ENCODE data around the gene TMEM106C.
A peak's percentile ranks its signal among the peaks of the same experiment; 100 is the strongest.
"Not testable (repeated sequence)": the region's sequence is repeated elsewhere in the genome, so short reads cannot be mapped to it uniquely, and the experiment has no call there.

TMEM106C gene

DNA sequence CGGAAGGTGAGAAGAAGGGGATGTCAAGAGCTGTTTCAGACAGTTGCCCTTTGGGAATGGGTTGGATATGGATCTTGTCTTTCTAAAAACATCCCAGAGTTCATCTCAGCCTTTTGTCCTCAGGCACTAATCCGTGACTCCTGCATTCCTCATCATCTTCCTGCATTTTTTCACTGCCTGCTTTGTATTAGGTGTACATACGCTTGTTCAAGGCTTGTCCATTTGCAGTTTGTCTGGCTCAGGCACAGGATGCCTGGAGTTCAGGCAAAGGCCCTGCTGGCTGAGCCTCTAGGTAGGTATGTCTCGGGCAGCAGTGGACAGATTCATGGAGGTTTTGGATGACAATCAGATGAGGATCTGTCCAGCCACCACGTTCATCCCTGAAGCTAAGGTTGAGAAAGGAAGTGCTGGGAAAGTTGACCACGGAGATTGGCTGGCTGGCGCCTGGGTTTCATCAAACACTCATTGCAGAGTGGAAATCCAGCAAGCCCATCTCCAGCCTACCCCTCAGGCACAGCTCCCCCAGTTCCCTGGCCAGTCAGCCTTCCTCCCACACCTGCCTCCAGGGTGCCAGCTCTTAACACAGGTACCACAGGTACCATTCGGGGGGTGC, 12.4 kb upstream of the TMEM106C start:
- DNase-seq, result no peak

DNA sequence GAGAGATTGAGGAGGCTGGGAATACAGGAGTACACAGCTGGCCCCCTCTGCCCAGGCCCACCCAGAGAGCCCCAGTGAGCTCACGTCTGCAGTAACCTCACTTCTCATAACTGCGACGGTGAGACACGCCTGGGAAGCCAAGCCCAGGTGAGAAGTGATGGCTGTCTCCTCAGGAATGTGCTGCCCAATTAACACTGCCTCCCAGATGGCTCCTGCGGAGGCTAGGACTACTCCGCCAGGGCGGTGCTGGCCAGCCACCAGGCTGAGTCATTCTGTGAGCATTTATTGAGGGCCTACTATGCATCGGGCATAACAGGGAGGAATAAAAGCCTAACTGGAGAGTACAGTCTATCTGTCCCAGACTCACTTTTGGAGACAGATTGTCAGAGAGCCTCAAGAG, 9.3 kb upstream of the TMEM106C start:
- no peak for DNase-seq

DNA sequence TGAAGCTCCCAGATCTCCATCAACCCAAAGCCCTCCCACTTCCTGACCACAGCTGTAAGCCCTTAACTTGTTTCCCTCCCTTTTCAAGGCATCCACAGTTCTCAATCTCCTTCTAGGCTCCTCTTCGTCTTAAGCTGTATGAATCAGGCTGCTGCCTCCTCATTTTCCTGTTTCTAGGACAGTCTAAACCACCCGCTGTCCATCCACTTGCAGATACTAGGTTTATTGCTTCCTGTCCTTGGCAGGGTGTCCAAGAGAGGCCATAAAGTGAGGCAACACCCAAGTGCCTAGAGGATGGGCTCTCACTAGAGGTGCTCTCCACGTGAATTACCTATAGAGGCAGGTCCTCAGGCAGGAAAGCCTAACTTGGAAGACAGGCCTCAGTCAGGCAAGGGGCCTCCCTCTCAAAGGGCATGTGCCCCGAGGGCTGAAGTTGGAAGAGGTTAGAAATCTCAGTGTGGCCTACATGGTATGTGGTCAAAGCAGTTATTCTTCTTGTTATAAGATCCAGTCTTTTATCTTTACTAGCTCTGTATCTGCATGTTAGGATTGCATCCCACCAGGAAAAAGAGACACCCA, 8.8 kb upstream of the TMEM106C start:
- no peak for DNase-seq

DNA sequence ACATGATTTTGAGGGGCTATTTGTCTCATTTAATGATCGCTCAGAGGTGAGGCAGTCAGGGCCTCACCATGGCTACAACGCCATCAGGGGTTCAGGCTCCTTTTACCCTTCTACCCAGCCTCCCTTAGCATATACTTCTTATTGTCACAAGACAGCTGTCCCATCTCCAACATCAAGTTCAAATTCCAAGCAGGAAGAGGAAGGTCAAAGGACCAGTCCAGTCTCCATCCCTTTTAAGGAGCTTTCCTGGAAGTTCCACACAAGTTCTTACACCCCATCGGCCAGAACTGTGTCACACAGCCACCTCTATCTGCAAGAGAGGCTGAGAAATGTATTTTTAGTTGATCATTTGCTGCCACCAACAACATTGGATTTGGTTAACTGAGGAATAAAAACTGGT, 8.3 kb upstream of the TMEM106C start:
- no peak for DNase-seq

DNA sequence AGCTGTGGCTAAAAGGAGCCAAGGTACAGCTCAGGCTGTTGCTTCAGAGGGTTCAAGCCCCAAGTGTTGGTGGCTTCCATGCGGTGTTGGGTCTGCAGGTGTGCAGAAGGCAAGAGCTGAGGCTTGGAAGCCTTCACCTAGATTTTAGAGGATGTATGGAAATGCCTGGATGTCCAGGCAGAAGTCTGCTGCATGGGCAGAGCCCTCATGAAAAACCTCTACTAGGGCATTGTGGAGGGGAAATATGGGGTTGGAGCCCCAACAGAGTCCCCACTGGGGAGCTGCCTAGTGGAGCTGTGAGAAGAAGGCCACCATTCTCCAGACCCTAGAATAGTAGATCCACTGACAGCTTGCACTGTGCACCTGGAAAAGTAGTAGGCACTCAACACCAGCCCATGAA, 5.7 kb upstream of the TMEM106C start:
- DNase-seq, result not testable (repeated sequence)

DNA sequence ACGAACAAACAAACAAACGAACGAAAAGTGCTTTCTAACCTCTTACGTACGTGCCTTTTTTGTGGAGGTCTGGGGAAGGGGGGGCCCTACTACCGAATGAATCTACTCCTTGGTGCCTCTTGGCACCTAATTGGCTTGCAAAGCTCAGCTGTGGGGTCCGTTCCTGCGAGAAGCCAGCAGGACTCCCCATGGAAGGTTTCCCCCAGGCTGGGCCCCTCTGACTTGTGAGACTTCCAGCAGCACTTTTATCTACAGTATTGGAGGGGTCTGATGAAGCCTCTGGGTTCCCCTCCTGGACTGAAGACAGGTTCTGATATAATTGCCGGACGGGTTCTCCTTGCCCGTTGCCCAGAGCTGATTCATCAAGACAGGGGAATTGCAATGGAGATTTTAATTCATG, 1.2 kb upstream of the TMEM106C start:
- DNase-seq, result no peak

DNA sequence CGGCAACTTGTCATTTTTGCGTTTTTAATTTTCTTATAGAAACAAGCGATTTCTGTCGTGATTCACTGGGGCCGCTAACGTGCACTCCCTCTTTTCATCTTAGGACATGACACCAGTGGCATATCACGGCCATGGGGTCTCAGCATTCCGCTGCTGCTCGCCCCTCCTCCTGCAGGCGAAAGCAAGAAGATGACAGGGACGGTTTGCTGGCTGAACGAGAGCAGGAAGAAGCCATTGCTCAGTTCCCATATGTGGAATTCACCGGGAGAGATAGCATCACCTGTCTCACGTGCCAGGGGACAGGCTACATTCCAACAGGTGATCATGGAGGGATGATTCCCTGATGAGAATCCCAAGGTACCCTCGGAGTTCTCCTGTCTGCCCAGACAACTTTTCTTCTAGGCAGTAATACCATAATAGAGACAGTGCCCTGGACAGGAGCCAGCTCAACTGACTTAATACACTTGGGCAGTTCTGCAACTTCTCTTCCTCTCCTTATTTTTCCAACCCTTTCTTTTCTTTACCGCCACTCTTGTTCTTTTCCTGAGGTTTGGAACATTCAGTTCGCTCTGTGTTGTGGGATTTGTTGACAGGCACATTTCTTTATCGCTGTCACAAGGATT, 821 bp downstream of the TMEM106C start:
- DNase-seq, result peak in 1 of 2 donors; percentile 10

DNA sequence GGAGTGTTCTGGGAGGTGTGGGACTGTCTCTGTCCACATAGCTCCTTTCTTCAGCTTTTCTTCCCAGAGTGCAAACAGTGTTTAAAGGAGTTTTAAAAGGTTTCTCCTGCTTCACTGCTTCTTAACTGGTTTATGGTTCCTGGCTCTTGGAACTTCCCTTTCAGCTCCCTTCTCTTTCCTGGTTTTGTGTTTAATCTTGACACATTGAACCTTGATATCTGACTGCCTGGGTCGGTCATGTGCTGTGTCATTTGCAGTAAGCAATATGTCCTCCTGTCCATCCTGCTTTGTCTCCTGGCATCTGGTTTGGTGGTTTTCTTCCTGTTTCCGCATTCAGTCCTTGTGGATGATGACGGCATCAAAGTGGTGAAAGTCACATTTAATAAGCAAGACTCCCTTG, 2.2 kb downstream of the TMEM106C start:
- no peak for DNase-seq

DNA sequence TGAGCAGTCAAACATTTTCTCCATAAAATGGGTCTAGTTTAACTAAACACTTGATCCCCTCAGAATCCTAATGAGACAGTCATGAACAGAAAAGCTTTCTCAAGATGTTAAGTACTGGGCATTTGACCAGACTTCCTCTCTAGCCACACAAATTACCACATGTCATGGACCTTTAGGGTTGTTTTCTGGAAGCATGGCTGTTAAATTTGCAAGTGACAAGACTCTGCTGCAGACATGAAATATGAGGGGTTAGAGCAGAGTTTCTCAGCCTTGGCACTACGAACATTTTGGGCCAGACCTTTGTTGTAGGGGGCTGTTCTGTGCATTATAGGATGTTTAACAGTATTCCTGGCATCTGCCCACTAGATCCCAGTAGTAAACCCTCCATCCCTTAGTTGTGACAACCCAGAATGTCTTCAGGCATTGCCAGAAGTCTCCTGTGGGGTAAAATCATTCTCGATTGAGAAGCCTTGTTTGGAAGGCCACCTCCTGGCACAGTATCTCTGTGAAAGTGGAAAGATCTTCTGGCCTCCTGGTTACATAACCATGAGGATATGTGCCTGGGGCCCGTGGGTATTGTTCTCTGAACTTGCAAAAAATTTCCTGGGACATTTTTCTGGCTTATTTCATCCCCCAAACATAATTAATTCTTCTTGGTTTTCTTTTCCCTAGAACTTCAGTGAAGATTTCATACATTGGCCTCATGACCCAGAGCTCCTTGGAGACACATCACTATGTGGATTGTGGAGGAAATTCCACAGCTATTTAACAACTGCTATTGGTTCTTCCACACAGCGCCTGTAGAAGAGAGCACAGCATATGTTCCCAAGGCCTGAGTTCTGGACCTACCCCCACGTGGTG, 4.3 kb downstream of the TMEM106C start:
- DNase-seq, result no peak

DNA sequence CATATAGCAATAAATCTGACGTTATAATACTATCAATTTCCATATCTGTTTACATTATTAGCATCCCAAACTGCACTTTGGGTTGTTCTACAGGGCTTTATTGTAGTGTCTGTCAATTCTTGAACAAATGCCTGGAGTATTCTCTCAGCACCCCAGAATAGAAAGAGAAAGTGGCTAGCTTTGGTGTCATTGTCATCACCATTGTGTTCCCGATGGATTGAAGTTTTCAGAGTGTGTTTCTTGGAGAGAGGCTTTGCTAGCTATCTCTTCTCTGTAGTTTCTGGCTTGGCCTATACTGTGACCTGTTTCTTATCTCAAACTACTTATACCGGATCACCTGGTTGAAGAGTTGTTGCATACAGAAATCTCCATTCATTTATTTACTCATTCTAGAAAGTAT, 6.4 kb downstream of the TMEM106C start:
- no peak for DNase-seq

DNA sequence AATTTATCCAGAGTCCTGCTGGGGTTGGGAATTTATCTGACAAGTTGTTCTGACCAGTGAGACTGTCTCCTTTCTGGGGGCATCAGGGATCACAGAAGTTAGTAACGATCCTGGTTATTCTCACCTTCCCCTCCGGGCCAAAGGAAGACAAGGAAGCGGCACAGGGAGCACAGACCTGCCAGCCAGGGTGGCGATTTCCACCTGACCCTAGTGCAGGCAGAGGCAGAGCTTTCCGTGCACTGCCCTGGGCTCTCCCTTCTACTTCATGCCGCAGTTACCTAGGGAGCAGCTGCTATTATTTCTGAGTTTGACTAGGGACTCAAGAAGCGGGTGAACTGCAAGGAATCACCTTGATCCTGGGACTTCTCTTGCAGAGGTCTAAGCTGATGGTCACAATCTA, 7.4 kb downstream of the TMEM106C start:
- no peak for DNase-seq

DNA sequence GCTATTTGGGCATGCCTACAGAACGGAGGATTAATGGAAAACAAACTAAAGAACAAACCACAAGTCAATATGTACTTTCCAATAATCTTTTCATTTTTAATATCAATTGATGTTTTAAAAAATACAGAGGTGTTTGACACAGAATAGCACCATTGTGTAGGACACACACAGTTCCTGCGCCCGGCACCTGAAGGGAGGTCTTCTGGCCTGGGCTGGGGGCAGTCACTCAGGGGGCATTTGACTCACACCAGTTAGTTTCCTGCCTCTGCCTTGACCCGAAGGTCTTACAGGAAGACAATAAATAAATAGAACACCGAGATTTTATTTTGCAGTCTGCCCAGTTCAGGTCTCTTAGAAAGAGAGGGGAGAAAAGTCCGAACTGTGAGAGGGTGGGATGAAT, 9.5 kb downstream of the TMEM106C start:
- no peak for DNase-seq

DNA sequence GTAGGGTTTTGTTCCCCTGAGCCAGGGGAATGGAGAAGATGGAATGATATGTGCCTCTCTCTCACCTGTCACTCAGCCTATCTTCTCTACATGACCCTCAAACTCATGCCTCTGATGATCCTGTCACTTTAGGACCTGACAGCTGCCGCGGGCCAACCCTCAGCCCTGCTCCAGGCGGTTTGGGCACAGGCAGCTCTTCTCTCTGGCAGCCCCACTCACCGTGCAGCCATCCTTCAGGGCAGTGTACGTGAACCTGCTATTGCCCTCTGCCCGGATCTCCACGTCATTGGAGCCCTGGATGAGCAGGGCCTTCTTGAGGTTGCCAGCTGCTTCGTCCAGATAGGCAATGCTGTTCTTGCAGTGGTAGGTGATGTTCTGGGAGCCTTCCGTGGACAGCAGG, 10.5 kb downstream of the TMEM106C start:
- no peak for DNase-seq

DNA sequence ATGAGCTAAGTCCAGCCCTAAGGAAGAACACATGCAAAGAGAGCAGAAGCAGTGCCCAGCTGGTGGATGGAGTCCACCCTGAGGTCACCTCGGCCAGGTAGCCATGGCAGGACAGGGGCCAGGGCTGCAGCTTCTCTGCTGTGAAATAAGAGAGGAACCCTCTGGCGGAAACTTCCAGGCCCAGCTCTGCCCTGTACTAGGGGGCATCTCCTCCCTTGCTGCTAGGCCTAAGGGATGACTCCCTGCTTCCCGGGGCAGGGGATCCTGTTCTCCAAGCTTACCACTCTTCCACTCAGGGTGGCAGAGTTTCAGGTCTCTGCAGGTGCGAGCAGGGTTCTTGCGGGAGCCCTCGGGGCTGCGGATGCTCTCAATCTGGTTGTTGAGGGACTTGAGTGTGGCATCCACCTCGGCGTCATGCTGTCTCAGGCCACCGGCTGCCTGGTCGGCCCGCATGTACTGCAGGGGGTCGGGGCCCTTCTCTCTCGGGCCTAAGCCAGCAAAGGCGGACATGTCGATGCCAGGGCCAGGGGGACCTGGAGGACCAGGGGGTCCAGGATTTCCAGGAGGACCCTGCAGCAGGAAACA, 11.7 kb downstream of the TMEM106C start:
- no peak for DNase-seq

DNA sequence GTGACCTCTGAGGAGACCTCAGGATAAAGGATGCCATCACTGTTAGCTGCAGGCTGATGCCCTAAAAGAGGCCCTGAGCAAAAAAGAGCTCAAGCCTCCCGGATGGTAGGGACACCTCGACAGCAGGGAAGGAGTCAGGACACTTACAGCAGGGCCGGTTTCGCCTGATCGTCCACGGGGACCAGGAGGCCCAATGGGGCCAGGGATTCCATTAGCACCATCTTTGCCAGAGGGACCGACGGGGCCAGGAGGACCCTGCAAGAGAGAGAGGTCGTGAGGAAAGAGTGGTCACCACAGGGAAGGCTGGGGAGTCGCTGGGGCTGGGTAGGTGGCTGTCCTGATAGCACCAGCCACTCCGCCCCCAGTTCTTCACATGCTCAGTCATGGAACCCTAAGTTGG, 12.4 kb downstream of the TMEM106C start:
- DNase-seq, result no peak

DNA sequence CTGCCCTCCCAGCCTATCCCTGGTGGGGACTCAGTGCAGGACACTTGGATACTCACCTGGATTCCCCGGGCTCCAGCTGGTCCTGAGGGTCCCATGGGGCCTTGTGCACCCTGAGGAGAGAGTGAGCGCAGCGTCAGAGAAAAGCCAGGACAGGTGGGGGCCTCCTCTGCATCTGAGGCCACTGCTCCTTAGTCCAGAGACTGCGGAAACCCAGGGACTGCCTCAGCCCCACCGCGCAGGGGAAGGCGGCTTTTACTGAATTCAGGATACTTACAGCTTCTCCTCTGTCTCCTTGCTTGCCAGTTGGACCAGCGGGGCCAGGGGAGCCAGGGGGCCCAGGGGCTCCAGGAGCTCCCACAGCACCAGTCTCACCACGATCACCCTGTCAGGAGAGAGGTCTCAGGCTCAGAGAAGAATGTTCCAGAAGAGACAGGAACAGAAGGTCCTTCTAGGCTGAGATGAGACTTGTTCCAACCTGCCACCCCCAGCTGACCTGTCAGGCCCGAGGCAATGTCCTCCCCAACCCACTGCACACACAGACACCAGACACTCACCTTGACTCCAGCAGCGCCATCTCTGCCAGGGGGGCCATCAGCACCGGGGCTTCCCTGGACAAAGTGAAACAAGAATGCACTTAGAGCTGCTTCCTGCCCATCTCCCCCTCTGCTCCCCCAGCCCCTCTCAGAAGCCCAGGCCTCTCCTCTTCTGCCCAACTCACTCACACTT, 13.8 kb downstream of the TMEM106C start:
- no peak for DNase-seq

DNA sequence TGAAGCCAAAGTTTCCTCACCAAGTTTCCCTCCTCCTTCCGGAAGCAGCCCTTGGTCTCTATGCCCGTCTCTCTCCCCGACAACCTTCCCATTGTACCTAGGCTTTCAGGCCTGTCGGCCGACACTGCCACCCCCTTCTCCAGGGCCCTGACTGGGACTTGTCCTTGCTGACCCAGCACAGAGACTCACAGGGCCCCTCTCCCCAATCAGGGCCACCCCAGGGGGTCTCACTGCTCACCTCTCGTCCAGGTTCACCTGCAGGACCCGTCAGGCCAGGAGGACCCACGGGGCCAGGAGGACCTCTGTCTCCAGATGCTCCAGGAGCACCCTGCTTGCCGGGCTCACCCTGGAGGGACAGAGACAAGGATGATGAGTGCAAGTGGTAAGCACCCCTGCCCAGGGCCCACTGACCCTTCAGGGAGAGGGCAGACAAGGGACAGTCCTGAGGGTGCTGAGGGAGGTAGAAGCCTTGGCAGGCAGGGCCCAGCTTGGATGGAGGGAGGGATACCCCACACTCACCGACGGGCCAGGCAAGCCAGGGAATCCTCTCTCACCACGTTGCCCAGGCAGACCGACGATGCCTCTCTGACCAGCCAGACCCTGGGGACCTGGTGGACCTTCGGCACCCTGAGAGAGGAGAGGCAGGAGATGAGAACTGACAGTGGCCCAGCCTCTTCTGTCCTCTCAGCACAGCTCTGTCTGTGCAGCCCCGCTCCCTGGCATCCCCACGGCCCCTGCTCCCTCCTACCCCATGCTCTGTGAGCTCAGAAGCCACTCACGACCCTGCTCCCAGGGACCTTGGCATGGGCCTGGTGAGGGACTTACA, 14.6 kb downstream of the TMEM106C start:
- DNase-seq, result no peak

DNA sequence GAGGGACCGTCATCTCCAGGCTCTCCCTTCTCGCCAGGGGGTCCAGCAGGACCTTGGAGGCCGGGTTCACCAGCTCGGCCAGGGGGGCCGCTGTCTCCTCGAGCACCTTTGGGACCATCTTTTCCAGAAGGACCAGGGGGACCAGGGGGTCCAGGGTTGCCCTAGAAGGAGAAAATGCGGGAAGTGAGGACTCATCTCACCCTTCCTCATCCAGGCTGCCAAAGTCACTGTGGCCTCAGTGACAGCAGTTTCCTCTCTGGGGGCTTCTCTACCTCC, 15.1 kb downstream of the TMEM106C start:
- no peak for DNase-seq

DNA sequence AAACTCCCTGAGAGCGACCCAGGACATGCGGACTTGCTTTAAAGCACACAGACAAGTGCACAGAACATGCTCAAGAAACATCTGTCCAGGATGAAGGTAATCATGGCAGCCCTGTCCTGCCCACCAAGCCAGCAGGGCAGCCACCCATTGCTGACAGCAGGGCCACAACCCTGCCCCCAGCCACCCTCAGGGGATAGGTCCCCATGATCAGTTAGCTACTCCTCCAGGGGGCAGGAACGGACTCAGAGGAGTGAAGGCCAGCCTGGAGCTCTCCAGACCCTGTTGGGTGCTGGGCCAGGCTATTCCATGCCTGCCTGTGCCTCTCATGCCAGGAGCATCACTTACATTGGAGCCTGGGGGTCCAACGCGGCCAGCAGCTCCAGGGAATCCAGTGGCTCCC, 15.8 kb downstream of the TMEM106C start:
- DNase-seq, result no peak

DNA sequence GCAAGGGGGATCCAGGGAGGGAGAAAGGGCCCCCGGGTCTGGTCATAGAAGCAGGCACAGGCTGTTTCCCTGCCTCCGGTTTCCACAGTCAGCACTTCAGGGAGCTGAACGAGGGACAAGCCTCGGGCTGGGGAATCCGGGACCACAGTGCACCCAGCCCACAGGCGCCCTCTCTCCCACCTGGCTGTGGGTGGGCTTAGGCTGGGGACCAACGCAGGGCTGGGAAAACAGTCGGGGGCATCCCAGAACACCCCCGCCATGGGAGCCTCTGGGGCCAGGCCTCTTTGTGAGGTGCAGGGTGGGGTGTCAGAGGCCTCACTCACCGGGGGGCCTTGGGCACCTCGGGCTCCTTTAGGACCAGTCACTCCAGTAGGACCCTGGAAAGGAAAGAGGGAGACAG, 16.3 kb downstream of the TMEM106C start:
- DNase-seq, result no peak

DNA sequence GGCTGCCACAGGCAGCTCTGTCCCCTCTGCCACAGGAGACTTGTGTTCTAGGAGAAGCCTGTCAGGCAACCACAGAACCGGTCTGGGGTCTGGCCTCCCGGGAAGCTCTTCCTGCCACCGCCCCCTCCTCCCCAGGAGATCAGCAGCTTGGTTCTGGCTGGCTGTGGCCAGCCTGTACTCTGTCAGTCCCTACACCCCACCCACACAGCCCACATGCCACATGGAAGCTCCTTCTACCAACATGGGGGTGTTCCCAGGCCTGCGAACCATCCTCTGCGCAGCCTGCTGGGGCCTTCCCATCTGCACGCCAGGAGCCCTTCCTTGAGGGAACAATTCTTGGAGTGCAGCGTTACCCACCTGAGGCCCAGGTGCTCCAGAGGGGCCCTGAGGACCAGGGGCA, 16.8 kb downstream of the TMEM106C start:
- DNase-seq, result no peak

Measured in stimulated activated CD4-positive, alpha-beta T cell treated with anti-CD3 and anti-CD28 coated beads, Interleukin-2, amount 100 ng/mL, for 48 hours (primary cell).